Measurements from ENCODE around the gene CBR3.
"Not testable (repeated sequence)": the region's sequence is repeated elsewhere in the genome, so short reads cannot be mapped to it uniquely, and the experiment has no call there.

Gene CBR3

DNA sequence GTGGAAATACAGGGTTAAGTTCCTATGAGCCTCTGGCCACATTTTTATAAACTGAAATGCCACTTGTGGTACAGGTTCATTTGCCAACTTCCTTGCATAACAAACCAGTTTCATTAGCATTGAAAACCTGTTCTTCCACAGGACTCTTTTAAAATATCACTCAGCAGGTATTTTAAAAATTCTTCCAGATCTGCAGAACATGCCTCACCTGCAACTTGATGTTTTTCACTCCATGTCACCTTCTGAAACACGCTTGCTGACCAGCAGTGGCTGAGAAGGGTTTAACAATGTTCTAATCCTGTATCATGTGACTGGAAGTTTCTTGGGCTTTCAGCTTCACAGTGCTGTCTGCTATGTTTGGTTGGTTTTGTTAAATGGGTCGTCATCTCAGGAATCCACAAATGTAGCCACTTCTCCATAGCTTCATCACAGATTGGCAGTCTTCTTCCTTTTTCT is 17.6 kb upstream of the CBR3 start:
- DNase-seq (ENCODE audit: low read depth): no peak

GRCh38 chr21:36120304-36120888 is 14.5 kb upstream of the CBR3 start:
- DNase-seq (ENCODE audit: low read depth): no peak

- DNase-seq (ENCODE audit: low read depth): no peak
These were observed 11.9 kb upstream of the CBR3 start for GRCh38 chr21:36122977-36123376.

DNA sequence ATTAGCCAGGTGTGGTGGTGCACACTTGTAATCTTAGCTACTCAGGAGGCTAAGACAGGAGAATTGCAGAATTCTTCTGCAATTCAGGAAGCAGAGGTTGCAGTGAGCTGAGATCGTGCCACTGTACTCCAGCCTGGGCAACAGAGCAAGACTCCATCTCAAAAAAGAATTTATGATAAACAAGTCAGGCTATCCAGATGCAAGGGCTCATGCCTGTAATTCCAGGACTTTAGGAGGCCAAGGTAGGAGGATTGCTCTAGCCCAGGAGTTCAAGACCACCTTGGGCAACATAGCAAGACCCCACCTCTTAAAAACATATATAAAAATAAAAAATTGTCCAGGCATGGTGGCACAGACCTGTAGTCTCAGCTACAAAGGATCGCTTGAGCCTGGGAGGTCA is 10.5 kb upstream of the CBR3 start:
- no peak for DNase-seq (ENCODE audit: low read depth)

DNA sequence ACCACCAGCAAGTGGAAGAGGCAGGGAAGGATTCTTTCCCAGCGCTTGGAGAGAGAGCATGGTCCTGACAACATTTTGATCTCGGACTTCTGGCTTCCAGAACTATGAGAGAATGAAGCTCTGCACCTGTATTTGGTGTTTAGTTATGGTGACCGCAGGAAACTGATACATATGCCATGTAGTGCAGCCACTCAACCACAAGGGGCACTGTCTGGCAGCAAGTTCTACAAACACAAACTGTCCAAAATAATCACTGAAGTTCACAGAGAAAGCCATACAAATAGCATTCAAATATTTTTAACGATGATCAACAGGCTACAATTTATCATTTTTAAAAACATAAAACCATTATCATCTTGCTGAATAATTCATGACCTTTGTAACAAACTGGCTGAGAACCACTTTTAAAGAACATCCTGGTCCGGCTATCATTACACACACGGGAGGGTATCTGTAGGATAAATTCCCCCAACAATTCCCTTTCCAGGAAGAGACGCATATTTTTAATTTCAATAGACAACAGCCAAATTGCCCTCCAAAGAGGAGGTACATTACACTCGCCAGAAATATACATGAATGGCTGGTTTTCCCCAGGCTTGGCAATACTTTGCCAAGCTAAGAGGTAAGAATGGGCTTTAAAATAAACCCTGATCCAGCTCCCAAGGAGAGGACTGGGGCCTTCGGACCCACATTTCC is 9.2 kb upstream of the CBR3 start:
- no peak for DNase-seq (ENCODE audit: low read depth)

DNA sequence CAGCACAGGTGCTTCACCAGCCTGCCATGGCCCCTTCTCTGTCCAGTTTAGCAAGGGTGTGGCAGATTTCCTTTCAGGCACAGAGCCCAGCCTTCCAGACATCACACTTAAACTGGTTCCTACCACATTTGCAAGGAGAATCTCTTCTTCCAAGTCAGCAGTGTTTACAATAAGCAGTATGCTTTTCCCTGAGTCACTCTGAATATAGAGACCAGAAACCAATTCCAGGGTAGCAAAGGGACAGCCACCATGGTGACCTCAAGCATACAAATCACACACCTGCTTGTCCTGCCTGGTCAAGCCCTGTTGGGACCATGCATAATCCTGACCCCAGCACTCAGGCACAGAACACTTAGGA is 8.7 kb upstream of the CBR3 start:
- DNase-seq (ENCODE audit: low read depth): no peak

GRCh38 chr21:36126621-36127110 is 8.2 kb upstream of the CBR3 start:
- DNase-seq (ENCODE audit: low read depth): no peak

DNA sequence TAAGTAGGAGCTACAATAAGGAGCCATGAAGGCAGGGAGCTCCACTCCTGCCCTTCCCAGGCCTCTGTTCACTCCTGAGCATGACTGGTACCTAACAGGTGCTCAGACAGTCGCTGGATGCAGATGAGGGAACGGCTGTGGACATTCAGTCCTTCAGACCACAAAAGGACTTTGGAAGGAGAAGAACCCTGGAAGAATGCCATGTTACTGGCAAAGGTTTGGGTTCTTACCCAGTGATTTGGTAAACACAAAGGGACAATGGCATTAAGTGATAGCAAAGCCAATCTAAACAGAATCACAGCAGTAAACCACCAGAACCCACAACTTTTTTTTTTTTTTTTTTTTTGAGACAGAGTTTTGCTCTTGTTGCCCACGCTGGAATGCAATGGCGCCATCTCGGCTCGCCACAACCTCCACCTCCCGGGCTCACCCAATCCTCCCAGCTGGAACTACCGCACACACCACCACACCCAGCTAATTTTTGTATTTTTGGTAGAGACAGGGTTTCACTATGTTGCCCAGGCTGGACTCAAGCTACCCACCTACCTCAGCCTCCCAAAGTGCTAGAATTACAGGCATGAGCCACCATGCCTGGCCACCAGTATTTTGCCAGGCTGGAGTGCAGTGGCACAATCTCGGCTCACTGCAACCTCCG is 7.5 kb upstream of the CBR3 start:
- no peak for DNase-seq (ENCODE audit: low read depth)

DNA sequence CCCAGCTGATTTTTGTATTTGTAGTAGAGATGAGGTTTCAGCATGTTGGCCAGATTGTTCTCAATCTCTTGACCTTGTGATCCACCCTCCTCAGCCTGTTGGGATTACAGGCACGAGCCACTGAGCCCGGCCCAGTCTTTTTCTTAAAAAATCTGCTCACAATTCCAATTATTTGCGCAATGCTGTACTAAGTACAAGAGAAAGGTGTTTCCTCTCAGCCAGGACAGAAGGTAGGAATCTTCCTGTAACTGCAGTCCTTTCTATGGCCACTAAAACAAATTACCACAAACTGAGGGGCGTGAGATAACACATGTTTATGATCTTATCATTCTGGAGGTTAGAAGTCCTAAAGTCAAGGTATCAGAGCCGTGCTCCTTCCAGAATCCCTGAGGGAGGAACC is 6.9 kb upstream of the CBR3 start:
- DNase-seq (ENCODE audit: low read depth): no peak

DNA sequence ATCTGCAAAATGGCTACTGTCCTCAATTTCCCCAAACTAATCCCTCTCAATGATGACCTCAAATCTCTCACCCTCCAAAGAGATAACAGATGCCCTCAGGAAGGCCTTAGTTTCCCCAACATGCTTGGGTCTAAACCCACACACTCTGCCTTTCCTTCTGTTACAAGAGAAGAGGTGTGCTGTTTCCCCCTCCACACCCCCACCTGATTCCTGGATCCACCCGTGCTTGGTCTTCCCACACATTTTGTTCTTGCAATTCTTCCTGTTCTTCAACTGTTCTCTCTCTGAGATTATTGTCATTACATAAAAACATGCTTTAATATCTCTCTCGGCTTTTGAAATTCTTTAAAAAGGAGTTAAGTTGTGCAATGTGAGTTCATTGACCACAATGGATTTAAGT is 5.7 kb upstream of the CBR3 start:
- no peak for DNase-seq (ENCODE audit: low read depth)

GRCh38 chr21:36130414-36130762 is 4.5 kb upstream of the CBR3 start:
- DNase-seq (ENCODE audit: low read depth): not testable (repeated sequence)

- not testable (repeated sequence) for DNase-seq (ENCODE audit: low read depth)
These were observed 4.0 kb upstream of the CBR3 start for GRCh38 chr21:36130839-36131238.

GRCh38 chr21:36132696-36133095 is 2.2 kb upstream of the CBR3 start:
- no peak for DNase-seq (ENCODE audit: low read depth)

GRCh38 chr21:36135391-36136102 is 668 bp downstream of the CBR3 start:
- DNase-seq (ENCODE audit: low read depth): no peak

DNA sequence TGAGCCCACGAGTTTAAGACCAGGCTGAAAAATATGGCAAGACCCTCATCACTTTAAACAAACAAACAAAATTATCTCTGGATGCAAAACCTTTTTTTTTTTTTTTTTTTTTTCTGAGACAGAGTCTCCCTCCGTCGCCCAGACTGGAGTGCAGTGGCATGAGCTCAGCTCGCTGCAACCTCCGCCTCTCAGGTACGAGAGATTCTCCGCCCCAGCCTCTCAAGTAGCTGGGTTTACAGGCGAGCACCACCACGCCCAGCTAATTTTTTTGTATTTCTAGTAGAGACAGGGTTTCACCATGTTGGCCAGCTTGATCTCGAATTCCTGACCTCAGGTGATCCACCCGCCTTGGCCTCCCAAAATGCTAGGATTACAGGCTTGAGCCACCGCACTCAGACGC is 4.9 kb downstream of the CBR3 start:
- DNase-seq (ENCODE audit: low read depth): not testable (repeated sequence)

DNA sequence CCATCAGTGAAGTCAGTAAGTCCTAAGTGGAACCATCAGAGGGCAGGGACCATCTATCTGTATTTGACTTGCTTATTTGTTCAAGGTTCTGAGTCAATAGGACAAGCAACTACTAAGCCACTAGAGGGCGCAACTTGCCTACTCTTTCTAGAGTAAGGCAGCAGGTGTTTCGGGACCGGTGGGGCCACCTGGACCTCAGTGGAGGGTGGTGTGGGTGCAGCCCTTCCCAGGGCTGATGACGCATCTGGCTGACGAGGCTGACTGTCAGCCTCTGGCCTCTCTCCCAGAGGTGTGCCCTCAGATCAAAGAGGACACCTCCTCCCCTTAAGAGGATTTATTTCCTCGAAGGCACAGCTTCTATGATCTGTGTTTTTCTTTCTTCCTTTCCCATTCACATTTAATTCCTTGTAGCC is 6.6 kb downstream of the CBR3 start:
- no peak for DNase-seq (ENCODE audit: low read depth)

- not testable (repeated sequence) for DNase-seq (ENCODE audit: low read depth)
These were observed 9.4 kb downstream of the CBR3 start for GRCh38 chr21:36144233-36144632.

- DNase-seq (ENCODE audit: low read depth): no peak
These were observed 10.4 kb downstream of the CBR3 start for GRCh38 chr21:36145259-36145658.

- no peak for DNase-seq (ENCODE audit: low read depth)
These were observed 13.0 kb downstream of the CBR3 start for GRCh38 chr21:36147911-36148310.

- no peak for DNase-seq (ENCODE audit: low read depth)
These were observed 14.0 kb downstream of the CBR3 start for GRCh38 chr21:36148886-36149285.

DNA sequence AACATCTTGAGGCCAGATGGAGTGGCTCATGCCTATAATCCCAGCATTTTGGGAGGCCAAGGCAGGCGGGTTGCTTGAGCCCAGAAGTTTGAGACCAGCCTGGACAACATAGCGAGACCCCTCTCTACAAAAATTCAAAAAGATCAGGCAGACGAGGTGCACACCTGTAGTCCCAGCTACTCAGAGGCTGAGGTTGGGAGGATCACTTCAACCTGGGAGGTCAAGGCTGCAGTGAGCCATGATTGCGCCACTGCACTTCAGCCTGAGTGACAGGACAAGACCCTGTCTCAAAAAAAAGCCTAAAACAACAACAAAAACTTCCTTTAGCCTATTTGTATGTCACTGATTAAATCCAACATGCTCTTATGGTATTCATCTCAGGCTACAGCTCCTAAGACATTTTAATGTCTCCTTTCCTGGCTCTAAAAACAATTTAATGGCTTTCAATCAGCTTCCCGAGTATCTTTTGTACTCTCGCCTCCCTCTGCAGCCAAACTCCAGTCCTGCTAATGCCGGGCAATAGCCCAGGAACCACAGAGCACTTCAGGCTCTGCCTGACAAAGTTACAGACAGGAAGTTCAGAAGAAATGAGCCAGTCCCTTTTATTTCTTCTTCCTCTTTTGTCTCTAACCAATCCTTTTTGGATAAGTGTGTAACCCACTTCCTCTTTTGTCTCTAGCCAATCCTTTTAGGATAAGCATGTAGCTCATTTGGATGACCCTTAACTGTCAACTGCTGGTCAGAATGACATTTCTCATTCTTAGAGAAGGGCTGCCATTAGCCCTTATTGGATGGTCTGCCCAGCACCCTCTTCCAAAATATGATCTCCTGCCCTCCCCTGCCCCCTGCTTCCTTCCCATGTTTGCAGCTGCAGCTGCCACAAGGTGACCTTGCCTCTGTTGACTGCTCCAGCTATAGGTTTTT is 15.2 kb downstream of the CBR3 start:
- no peak for DNase-seq (ENCODE audit: low read depth)
